ENCODE data around the gene ZFX. TPM values are rescaled to one million over a fixed set of nuclear protein-coding genes. Genes with fewer than 3 reads are reported as not detected.

The ZFX gene
- total and polyA plus RNA-seq, 2 of the 8 experiments (the other 6 are each of a cell fraction or from before 2014, with no cell fraction given): 2.8 to 22.0 TPM

- TF ChIP-seq CHD7 (IDR thresholded peaks at IDR 0.05; ENCODE audit: insufficient replicate concordance, low read length) (no peak), HDAC6 (IDR thresholded peaks at IDR 0.05; ENCODE audit: low read depth, low read length) (no peak), NANOG (IDR thresholded peaks at IDR 0.05; ENCODE audit: insufficient read depth, low read depth, low read length, poor library complexity, severe bottlenecking) (no peak), SP2 (IDR thresholded peaks at IDR 0.05; ENCODE audit: low read length) (no peak), BCL11A (IDR thresholded peaks at IDR 0.05; ENCODE audit: low read depth in 2 of 2, low read length in 2 of 2) (no peak), TAF1 (IDR thresholded peaks at IDR 0.05; ENCODE audit: low read depth, low read length) (no peak), SP1 (IDR thresholded peaks at IDR 0.05; ENCODE audit: low read depth, low read length) (no peak), SIX5 (IDR thresholded peaks at IDR 0.05; ENCODE audit: low read depth, low read length) (no peak), SRF (IDR thresholded peaks at IDR 0.05; ENCODE audit: low read depth, low read length) (no peak), ASH2L (IDR thresholded peaks at IDR 0.05; ENCODE audit: low read length) (no peak), ATF3 (IDR thresholded peaks at IDR 0.05; ENCODE audit: insufficient read depth, low read depth, low read length) (no peak), SAP30 (IDR thresholded peaks at IDR 0.05; ENCODE audit: insufficient read depth, insufficient replicate concordance, low read length) (no peak)
Observed at GRCh38 chrX:24243692-24244091, 94.2 kb downstream of the ZFX start (continued).

All from H1 (cell line).